CD4-positive, alpha-beta T cell (primary cell): ENCODE measurements around the gene FOXN4. TPM values are rescaled to one million over a fixed set of nuclear protein-coding genes. Genes with fewer than 3 reads are reported as not detected.

ENCODE experiments used
- ATAC-seq: fragments of 200-7000 bp; cut with Tn5 transposase; one replicate; pipeline ENCODE4 v1.10.0; 2022; ENCODE audit warnings: mild to moderate bottlenecking; ENCODE audit not compliant: poor library complexity
- CTCF ChIA-PET: fragments of 350-600 bp; sonication (Branson Sonifier 250); formaldehyde crosslinking; loops from one replicate; lab custom pipeline; 2021; ENCODE audit warnings: antibody characterized with exemption, inconsistent platforms; lab: Charles Lee
- POLR2A ChIA-PET: fragments of 350-600 bp; sonication (Branson Sonifier 250); formaldehyde crosslinking; loops from one replicate; lab custom pipeline; 2021; ENCODE audit warnings: antibody characterized with exemption, inconsistent platforms; lab: Charles Lee
- DNase-seq, 14 experiments: peaks; one replicate each; pipeline ENCODE4 v3.0.0-alpha.2; 2013 to 2020; ENCODE audit warnings: mixed read lengths in 2 of 14
- H3K27ac ChIP-seq, 2 donors: one replicate each; pipeline versions ENCODE4 v1.5.1 to v1.7.0; 2013; ENCODE audit warnings: low read length in 2 of 2, low read depth in 1 of 2, mild to moderate bottlenecking in 1 of 2
- H3K27me3 ChIP-seq, 2 experiments: 1 replicate in 1 of 2; 2 replicates in 1 of 2; pipeline versions ENCODE4 v1.6.1 to v1.7.0; 2013; ENCODE audit warnings: low read length in 2 of 2, control low read depth in 1 of 2, mild to moderate bottlenecking in 1 of 2, moderate library complexity in 1 of 2; ENCODE audit not compliant: insufficient read depth in 2 of 2, control insufficient read depth in 1 of 2
- H3K36me3 ChIP-seq: one replicate; pipeline ENCODE4 v1.6.1; 2013; ENCODE audit warnings: low read length, control low read depth; ENCODE audit not compliant: insufficient read depth
- H3K4me1 ChIP-seq: one replicate; pipeline ENCODE4 v1.6.1; 2013; ENCODE audit warnings: low read length, control low read depth; ENCODE audit not compliant: insufficient read depth
- H3K4me3 ChIP-seq: one replicate; pipeline ENCODE4 v1.5.1; 2013; ENCODE audit warnings: mild to moderate bottlenecking, low read length, moderate library complexity
- H3K9me3 ChIP-seq, 2 experiments: 1 replicate in 1 of 2; 2 replicates in 1 of 2; pipeline versions ENCODE4 v1.6.1 to v1.7.0; 2013; ENCODE audit warnings: low read length in 2 of 2, mild to moderate bottlenecking in 2 of 2, control low read depth in 1 of 2, moderate library complexity in 1 of 2; ENCODE audit not compliant: control insufficient read depth in 1 of 2, insufficient read depth in 1 of 2
- H3K27ac Mint-ChIP-seq: one replicate; pipeline ENCODE4 v1.8.0; 2020; ENCODE audit warnings: mixed read lengths
- H3K27me3 Mint-ChIP-seq: one replicate; pipeline ENCODE4 v1.8.0; 2021; ENCODE audit warnings: mixed read lengths
- H3K36me3 Mint-ChIP-seq: one replicate; pipeline ENCODE4 v1.8.0; 2021; ENCODE audit warnings: low read depth, mixed read lengths
- H3K4me1 Mint-ChIP-seq: one replicate; pipeline ENCODE4 v1.8.0; 2021; ENCODE audit warnings: low read depth, mixed read lengths
- H3K4me3 Mint-ChIP-seq: one replicate; pipeline ENCODE4 v1.8.0; 2020; ENCODE audit warnings: mild to moderate bottlenecking, mixed read lengths
- H3K9me3 Mint-ChIP-seq: one replicate; pipeline ENCODE4 v1.8.0; 2020; ENCODE audit warnings: mixed read lengths
- intact Hi-C, 2 experiments: fragments of 100-400 bp; cut with DNase I in 1 of 2; cut with micrococcal nuclease in 1 of 2; formaldehyde crosslinking; loops; one replicate each; pipeline versions ENCODE4 v1.15.1 to v1.9.0; 2023 to 2025; cut with DNase I, micrococcal nuclease
- total RNA-seq, 174 experiments: library from RNA in 2 of 174; stranded (reverse) in 2 of 174; gene quantifications; one replicate each; pipeline ENCODE4 v1.2.3 and lab custom pipeline; 2021 to 2026
- TF ChIP-seq, protein P1 (sequence below): fragments of 200-600 bp; IDR thresholded peaks from one replicate; pipeline ENCODE4 v1.8.0; 2022; ENCODE audit warnings: antibody characterized with exemption, mild to moderate bottlenecking

The FOXN4 gene
- total RNA-seq, 2 experiments from 2014 or later: not detected

DNA sequence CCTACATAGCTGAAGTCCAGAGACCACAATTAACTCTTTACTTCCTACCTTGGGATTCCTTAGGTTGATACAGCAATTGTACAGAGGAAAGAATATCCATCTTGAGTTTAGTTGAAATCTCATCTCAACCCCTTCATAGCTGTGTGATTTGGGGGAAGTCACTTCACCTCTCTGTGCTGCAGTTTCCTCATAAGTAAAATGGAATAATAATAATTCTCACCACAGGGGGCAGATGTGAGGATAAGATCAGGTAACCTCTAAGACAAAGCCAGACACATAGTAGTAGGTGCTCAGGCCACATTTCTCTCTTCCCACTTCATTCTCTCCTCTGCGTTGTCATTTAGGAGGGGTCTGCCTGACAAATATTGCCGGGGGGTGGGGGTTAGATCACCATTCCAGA is 6.7 kb downstream of the FOXN4 start:
- Histone ChIP-seq H3K4me1 (no peaks in the 10 kb centered on the region), H3K36me3 (no peaks in the 10 kb centered on the region), H3K27ac (no peak overlapping the region), H3K27me3 (peaks cover 23% of the 10 kb centered on the region in 2 experiments), H3K9me3 (no peaks in the 10 kb centered on the region), H3K4me3 (no peak overlapping the region)
- no peak for ATAC-seq
- no peak overlapping the region for H3K27ac Mint-ChIP-seq
- intact Hi-C loops: no loop called here
- TF ChIP-seq, protein P1, sequence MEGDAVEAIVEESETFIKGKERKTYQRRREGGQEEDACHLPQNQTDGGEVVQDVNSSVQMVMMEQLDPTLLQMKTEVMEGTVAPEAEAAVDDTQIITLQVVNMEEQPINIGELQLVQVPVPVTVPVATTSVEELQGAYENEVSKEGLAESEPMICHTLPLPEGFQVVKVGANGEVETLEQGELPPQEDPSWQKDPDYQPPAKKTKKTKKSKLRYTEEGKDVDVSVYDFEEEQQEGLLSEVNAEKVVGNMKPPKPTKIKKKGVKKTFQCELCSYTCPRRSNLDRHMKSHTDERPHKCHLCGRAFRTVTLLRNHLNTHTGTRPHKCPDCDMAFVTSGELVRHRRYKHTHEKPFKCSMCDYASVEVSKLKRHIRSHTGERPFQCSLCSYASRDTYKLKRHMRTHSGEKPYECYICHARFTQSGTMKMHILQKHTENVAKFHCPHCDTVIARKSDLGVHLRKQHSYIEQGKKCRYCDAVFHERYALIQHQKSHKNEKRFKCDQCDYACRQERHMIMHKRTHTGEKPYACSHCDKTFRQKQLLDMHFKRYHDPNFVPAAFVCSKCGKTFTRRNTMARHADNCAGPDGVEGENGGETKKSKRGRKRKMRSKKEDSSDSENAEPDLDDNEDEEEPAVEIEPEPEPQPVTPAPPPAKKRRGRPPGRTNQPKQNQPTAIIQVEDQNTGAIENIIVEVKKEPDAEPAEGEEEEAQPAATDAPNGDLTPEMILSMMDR: no peak
- H3K4me3 Mint-ChIP-seq: no peak overlapping the region
- H3K27me3 Mint-ChIP-seq: peaks cover 47% of the 10 kb centered on the region
- no peaks in the 10 kb centered on the region for H3K9me3 Mint-ChIP-seq
- CTCF ChIA-PET: no interaction called here
- POLR2A ChIA-PET: no interaction called here
- no peak for DNase-seq
- H3K4me1 Mint-ChIP-seq: no peaks in the 10 kb centered on the region
- no peaks in the 10 kb centered on the region for H3K36me3 Mint-ChIP-seq

DNA sequence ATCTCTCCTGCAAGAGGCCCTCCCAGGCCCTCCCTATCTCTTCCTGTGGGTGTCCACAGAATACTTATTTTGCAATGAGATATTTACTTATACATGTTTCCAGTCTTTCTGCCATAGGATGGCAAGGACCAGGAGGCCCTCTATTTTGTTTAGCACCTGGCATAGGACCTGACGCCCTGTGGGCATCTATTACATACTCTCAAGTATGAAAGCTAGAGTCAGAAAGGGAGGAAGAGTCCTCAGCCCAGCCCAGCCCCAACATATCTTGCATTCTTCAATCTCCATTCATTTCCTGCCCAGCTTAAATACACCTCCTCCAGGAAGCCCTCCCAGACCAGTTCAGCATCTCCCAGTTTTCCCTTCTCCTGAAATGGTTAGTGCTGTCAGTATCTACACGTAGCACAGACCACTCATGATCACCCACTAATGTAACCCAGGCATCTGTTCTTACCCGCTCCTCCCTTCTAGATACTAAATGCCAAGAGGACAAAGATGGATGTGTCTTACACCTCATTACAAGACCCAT is 7.4 kb downstream of the FOXN4 start:
- Histone ChIP-seq H3K27me3 (peaks cover 16 to 17% of the 10 kb centered on the region in 2 experiments), H3K4me3 (no peak overlapping the region), H3K9me3 (no peaks in the 10 kb centered on the region), H3K27ac (no peak overlapping the region), H3K4me1 (no peaks in the 10 kb centered on the region), H3K36me3 (no peaks in the 10 kb centered on the region)
- H3K9me3 Mint-ChIP-seq: no peaks in the 10 kb centered on the region
- no peaks in the 10 kb centered on the region for H3K36me3 Mint-ChIP-seq
- H3K4me3 Mint-ChIP-seq: no peak overlapping the region
- CTCF ChIA-PET: no interaction called here
- no peak overlapping the region for H3K27ac Mint-ChIP-seq
- H3K27me3 Mint-ChIP-seq: peaks cover 41% of the 10 kb centered on the region
- ATAC-seq (no peak), DNase-seq (no peak)
- POLR2A ChIA-PET: no interaction called here
- intact Hi-C loops: no loop called here
- TF ChIP-seq, protein P1: no peak
- H3K4me1 Mint-ChIP-seq: no peaks in the 10 kb centered on the region

DNA sequence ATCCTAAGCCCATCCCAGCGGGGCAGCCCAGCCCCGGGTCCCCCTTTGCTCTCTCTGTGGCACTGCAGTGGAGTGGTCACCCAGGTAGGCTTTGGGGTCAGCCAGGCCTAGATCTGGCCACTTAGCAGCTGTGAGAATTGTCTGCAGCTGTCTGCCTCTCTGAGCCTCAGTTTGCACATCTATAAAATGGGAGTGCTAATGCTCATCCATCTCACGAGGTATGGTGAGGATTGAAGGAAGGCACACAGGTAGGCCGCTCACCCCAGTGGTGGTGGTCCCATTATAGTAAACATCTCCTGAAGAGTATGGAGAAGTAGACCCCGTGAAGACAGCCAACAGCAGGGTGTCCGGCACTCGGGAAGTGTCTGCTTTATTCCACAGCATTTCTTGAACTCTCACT is 9.2 kb downstream of the FOXN4 start:
- no peaks in the 10 kb centered on the region for H3K36me3 ChIP-seq
- no peak overlapping the region for H3K27ac ChIP-seq
- Mint-ChIP-seq H3K36me3 (no peaks in the 10 kb centered on the region), H3K9me3 (no peaks in the 10 kb centered on the region), H3K4me3 (no peak overlapping the region), H3K27me3 (peaks cover 36% of the 10 kb centered on the region), H3K4me1 (no peaks in the 10 kb centered on the region), H3K27ac (no peak overlapping the region)
- ATAC-seq: no peak
- ChIA-PET POLR2A (no interaction called here), CTCF (no interaction called here)
- H3K9me3 ChIP-seq: no peaks in the 10 kb centered on the region
- intact Hi-C loops: no loop called here
- no peak for DNase-seq
- no peaks in the 10 kb centered on the region for H3K4me1 ChIP-seq
- no peak overlapping the region for H3K4me3 ChIP-seq
- TF ChIP-seq, protein P1: no peak
- H3K27me3 ChIP-seq: peaks cover 6 to 10% of the 10 kb centered on the region in 2 experiments
